SK-N-SH (cell line): ENCODE results near the gene ZNF235. TPM values are rescaled to one million over a fixed set of nuclear protein-coding genes. Genes with fewer than 3 reads are reported as not detected.

Experiments
- CTCF ChIA-PET: fragments of 300-600, 350-600 bp; formaldehyde crosslinking; extraction: SDS; loops from one replicate; lab custom pipeline; 2021; lab: Yijun Ruan, JAX
- POLR2A ChIA-PET: fragments of 350-600 bp; sonication (Branson Sonifier 250); formaldehyde crosslinking; extraction: SDS; loops from one replicate; lab custom pipeline; 2020; ENCODE audit warnings: antibody characterized with exemption, inconsistent platforms; lab: Yijun Ruan, JAX
- DNase-seq: peaks from one replicate; pipeline ENCODE4 v3.0.0; 2012
- H2AFZ ChIP-seq: fragments of 200-600 bp; sonication (generic); 2 replicates; pipeline ENCODE4 v1.8.1; 2016; ENCODE audit warnings: antibody characterized with exemption, mild to moderate bottlenecking, low read depth
- H3F3A ChIP-seq: fragments of 200-600 bp; sonication (generic); replicated peaks from 2 replicates; pipeline ENCODE3; 2016; ENCODE audit warnings: antibody characterized with exemption, mild to moderate bottlenecking; ENCODE audit not compliant: insufficient read depth
- H3K27ac ChIP-seq, 2 experiments: fragments of 200-500 bp in 1 of 2; fragments of 200-600 bp in 1 of 2; sonication (Bioruptor generic) in 1 of 2; sonication (generic), shearing (Covaris generic) in 1 of 2; 2 replicates each; pipeline versions ENCODE4 v1.5.1 to v1.6.1; 2014 to 2016; ENCODE audit warnings: low read depth in 2 of 2, inconsistent platforms in 1 of 2, low read length in 1 of 2, mild to moderate bottlenecking in 1 of 2, mixed read lengths in 1 of 2
- H3K27me3 ChIP-seq: fragments of 200-600 bp; sonication (generic), shearing (Covaris generic); 2 replicates; pipeline ENCODE4 v1.6.1; 2016; ENCODE audit warnings: mixed run types; ENCODE audit not compliant: insufficient read depth
- H3K36me3 ChIP-seq, 2 experiments: fragments of 200-500 bp in 1 of 2; fragments of 200-600 bp in 1 of 2; sonication (Bioruptor generic) in 1 of 2; sonication (generic) in 1 of 2; replicated peaks in 1 of 2; 2 replicates each; pipeline versions ENCODE3 to v1.5.1; 2014 to 2016; ENCODE audit warnings: low read length in 1 of 2, mild to moderate bottlenecking in 1 of 2; ENCODE audit not compliant: insufficient read depth in 2 of 2, control insufficient read depth in 1 of 2
- H3K4me1 ChIP-seq, 2 experiments: fragments of 200-500 bp in 1 of 2; fragments of 200-600 bp in 1 of 2; sonication (Bioruptor generic) in 1 of 2; sonication (generic), shearing (Covaris generic) in 1 of 2; 2 replicates each; pipeline versions ENCODE4 v1.5.1 to v1.6.1; 2014 to 2016; ENCODE audit warnings: low read depth in 1 of 2, low read length in 1 of 2, mixed run types in 1 of 2; ENCODE audit not compliant: insufficient read depth in 2 of 2, control insufficient read depth in 1 of 2
- H3K4me2 ChIP-seq: fragments of 200-600 bp; sonication (generic), shearing (Covaris generic); 2 replicates; pipeline ENCODE4 v1.6.1; 2017; ENCODE audit warnings: mixed run types
- H3K4me3 ChIP-seq, 2 experiments: fragments of 200-500 bp in 1 of 2; fragments of 200-600 bp in 1 of 2; sonication (Bioruptor generic) in 1 of 2; sonication (generic), shearing (Covaris generic) in 1 of 2; 2 replicates each; pipeline versions ENCODE4 v1.5.1 to v1.8.1; 2014 to 2016; ENCODE audit warnings: low read depth in 2 of 2, inconsistent platforms in 1 of 2, low read length in 1 of 2, mild to moderate bottlenecking in 1 of 2, mixed read lengths in 1 of 2, moderate library complexity in 1 of 2
- H3K79me2 ChIP-seq: fragments of 200-600 bp; sonication (generic); 2 replicates; pipeline ENCODE4 v1.8.1; 2017; ENCODE audit warnings: mild to moderate bottlenecking; ENCODE audit not compliant: insufficient read depth
- H3K9ac ChIP-seq: fragments of 200-600 bp; sonication (generic); 2 replicates; pipeline ENCODE4 v1.6.1; 2017; ENCODE audit warnings: mixed run types
- H3K9me2 ChIP-seq: fragments of 200-600 bp; sonication (generic); 2 replicates; pipeline ENCODE4 v1.6.1; 2017; ENCODE audit warnings: mixed run types
- H3K9me3 ChIP-seq: fragments of 200-600 bp; sonication (generic); 2 replicates; pipeline ENCODE4 v1.6.1; 2017; ENCODE audit warnings: mixed run types, mild to moderate bottlenecking, moderate library complexity
- H4K20me1 ChIP-seq: fragments of 200-600 bp; sonication (generic); 2 replicates; pipeline ENCODE4 v1.6.1; 2017; ENCODE audit warnings: mild to moderate bottlenecking, mixed run types; ENCODE audit not compliant: insufficient read depth
- FOSL2 ChIP-seq: IDR thresholded peaks from 2 replicates; pipeline ENCODE4 v1.4.0; 2012; ENCODE audit warnings: low read depth, mild to moderate bottlenecking, moderate library complexity, borderline replicate concordance
- FOXJ3 ChIP-seq: sonication (generic); formaldehyde crosslinking; IDR thresholded peaks from 2 replicates; pipeline ENCODE4 v1.5.1; 2020; ENCODE audit warnings: mild to moderate bottlenecking, missing genetic modification reagents
- GABPA ChIP-seq: IDR thresholded peaks from 2 replicates; pipeline ENCODE4 v1.4.0; 2012; ENCODE audit warnings: low read depth, mild to moderate bottlenecking
- MAX ChIP-seq: IDR thresholded peaks from 2 replicates; pipeline ENCODE4 v1.4.0; 2012; ENCODE audit warnings: low read depth
- MEF2A ChIP-seq: IDR thresholded peaks from 2 replicates; pipeline ENCODE4 v1.4.0; 2012; ENCODE audit warnings: low read depth, borderline replicate concordance
- NFIC ChIP-seq: IDR thresholded peaks from 2 replicates; pipeline ENCODE4 v1.4.0; 2012; ENCODE audit warnings: borderline replicate concordance
- POLR2AphosphoS5 ChIP-seq: IDR thresholded peaks from 2 replicates; pipeline ENCODE4 v1.6.1; 2012; ENCODE audit warnings: low read depth, low read length
- RAD21 ChIP-seq: IDR thresholded peaks from 2 replicates; pipeline ENCODE4 v1.6.1; 2012; ENCODE audit warnings: mild to moderate bottlenecking, low read length
- RCOR1 ChIP-seq: fragments of 150-350 bp; IDR thresholded peaks from 2 replicates; pipeline ENCODE4 v1.6.1; 2017; ENCODE audit warnings: antibody characterized with exemption, low read length
- RXRA ChIP-seq: IDR thresholded peaks from 2 replicates; pipeline ENCODE4 v1.4.0; 2012; ENCODE audit warnings: low read depth, mild to moderate bottlenecking, borderline replicate concordance
- SIN3A ChIP-seq: IDR thresholded peaks from 2 replicates; pipeline ENCODE4 v1.6.1; 2012; ENCODE audit warnings: low read depth, mild to moderate bottlenecking, low read length, moderate library complexity, borderline replicate concordance
- TAF1 ChIP-seq: IDR thresholded peaks from 2 replicates; pipeline ENCODE4 v1.6.1; 2012; ENCODE audit warnings: low read depth, mild to moderate bottlenecking, low read length, moderate library complexity, borderline replicate concordance
- TCF12 ChIP-seq: IDR thresholded peaks from 2 replicates; pipeline ENCODE4 v1.4.0; 2012
- TEAD4 ChIP-seq: IDR thresholded peaks from 2 replicates; pipeline ENCODE4 v1.4.0; 2012; ENCODE audit warnings: mild to moderate bottlenecking, borderline replicate concordance; ENCODE audit not compliant: insufficient read depth
- USF1 ChIP-seq: IDR thresholded peaks from 2 replicates; pipeline ENCODE4 v1.4.0; 2012; ENCODE audit warnings: low read depth, borderline replicate concordance
- YY1 ChIP-seq: IDR thresholded peaks from 2 replicates; pipeline ENCODE4 v1.4.0; 2012; ENCODE audit warnings: low read depth, mild to moderate bottlenecking
- ZBTB33 ChIP-seq: IDR thresholded peaks from 2 replicates; pipeline ENCODE4 v1.4.0; 2012; ENCODE audit warnings: low read depth, borderline replicate concordance
- WGBS: methylation state at CpG from one replicate; pipeline ENCODE4 v1.1.6; 2017; ENCODE audit warnings: low lambda C conversion rate; 5-methylcytosine and 5-hydroxymethylcytosine counted together
- polyA plus RNA-seq, 3 experiments: library from polyadenylated mRNA; depleted of rRNA; stranded (reverse); fragments of >200 nt; gene quantifications; 2 replicates each; pipeline ENCODE4 v1.2.3, GENCODE V29; 2012
- TF ChIP-seq, protein P1 (sequence below): IDR thresholded peaks from 2 replicates; pipeline ENCODE4 v1.6.1; 2012; ENCODE audit warnings: mild to moderate bottlenecking, low read depth, low read length, moderate library complexity
- TF ChIP-seq, protein P2 (sequence below): IDR thresholded peaks from 2 replicates; pipeline ENCODE4; 2012

The ZNF235 gene
- polyA plus RNA-seq, 1 of the 3 experiments (the other 2 are of a cell fraction) = 2.7 TPM

GRCh38 chr19:44280916-44281315 lies 23.9 kb downstream of the ZNF235 start:
- Histone ChIP-seq H4K20me1 (no peaks in the 10 kb centered on the region), H2AFZ (no peak overlapping the region), H3K4me1 (no peaks in the 10 kb centered on the region), H3F3A (peaks cover 5% of the 10 kb centered on the region), H3K27me3 (no peaks in the 10 kb centered on the region), H3K36me3 (peaks cover 0 to 2% of the 10 kb centered on the region in 2 experiments), H3K9me3 (no peaks in the 10 kb centered on the region; the same call in 1 of the 2 replicates), H3K79me2 (no peaks in the 10 kb centered on the region), H3K9ac (no peak overlapping the region), H3K4me3 (no peak overlapping the region), H3K9me2 (no peaks in the 10 kb centered on the region), H3K27ac (no peak overlapping the region), H3K4me2 (no peak overlapping the region)
- ChIA-PET CTCF (no interaction called here), POLR2A (no interaction called here)
- no peak for DNase-seq
- 84% methylated on average over 10 of the region's 10 CpGs for WGBS
- no peak for TF ChIP-seq RXRA
- TF ChIP-seq FOXJ3 (CRISPR knock-in tag) = no peak
- no peak for TF ChIP-seq POLR2AphosphoS5
- no peak for TF ChIP-seq RAD21
- no peak for TF ChIP-seq NFIC
- TF ChIP-seq TCF12 = no peak
- no peak for TF ChIP-seq ZBTB33
- TF ChIP-seq, protein P1, sequence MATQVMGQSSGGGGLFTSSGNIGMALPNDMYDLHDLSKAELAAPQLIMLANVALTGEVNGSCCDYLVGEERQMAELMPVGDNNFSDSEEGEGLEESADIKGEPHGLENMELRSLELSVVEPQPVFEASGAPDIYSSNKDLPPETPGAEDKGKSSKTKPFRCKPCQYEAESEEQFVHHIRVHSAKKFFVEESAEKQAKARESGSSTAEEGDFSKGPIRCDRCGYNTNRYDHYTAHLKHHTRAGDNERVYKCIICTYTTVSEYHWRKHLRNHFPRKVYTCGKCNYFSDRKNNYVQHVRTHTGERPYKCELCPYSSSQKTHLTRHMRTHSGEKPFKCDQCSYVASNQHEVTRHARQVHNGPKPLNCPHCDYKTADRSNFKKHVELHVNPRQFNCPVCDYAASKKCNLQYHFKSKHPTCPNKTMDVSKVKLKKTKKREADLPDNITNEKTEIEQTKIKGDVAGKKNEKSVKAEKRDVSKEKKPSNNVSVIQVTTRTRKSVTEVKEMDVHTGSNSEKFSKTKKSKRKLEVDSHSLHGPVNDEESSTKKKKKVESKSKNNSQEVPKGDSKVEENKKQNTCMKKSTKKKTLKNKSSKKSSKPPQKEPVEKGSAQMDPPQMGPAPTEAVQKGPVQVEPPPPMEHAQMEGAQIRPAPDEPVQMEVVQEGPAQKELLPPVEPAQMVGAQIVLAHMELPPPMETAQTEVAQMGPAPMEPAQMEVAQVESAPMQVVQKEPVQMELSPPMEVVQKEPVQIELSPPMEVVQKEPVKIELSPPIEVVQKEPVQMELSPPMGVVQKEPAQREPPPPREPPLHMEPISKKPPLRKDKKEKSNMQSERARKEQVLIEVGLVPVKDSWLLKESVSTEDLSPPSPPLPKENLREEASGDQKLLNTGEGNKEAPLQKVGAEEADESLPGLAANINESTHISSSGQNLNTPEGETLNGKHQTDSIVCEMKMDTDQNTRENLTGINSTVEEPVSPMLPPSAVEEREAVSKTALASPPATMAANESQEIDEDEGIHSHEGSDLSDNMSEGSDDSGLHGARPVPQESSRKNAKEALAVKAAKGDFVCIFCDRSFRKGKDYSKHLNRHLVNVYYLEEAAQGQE = no peak
- TF ChIP-seq SIN3A = no peak
- TF ChIP-seq RCOR1 = no peak
- TF ChIP-seq, protein P2, sequence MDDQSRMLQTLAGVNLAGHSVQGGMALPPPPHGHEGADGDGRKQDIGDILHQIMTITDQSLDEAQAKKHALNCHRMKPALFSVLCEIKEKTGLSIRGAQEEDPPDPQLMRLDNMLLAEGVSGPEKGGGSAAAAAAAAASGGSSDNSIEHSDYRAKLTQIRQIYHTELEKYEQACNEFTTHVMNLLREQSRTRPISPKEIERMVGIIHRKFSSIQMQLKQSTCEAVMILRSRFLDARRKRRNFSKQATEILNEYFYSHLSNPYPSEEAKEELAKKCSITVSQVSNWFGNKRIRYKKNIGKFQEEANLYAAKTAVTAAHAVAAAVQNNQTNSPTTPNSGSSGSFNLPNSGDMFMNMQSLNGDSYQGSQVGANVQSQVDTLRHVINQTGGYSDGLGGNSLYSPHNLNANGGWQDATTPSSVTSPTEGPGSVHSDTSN = no peak
- TF ChIP-seq TEAD4 = no peak
- TF ChIP-seq MAX = no peak
- TF ChIP-seq FOSL2 = no peak
- TF ChIP-seq GABPA = no peak
- TF ChIP-seq TAF1 = no peak
- no peak for TF ChIP-seq MEF2A
- TF ChIP-seq YY1 = no peak
- TF ChIP-seq USF1 = no peak
